Mammary epithelial cell (primary cell): ENCODE data around the gene TEC.

ENCODE experiments used
- CTCF ChIP-seq, 2 donors: IDR thresholded peaks in 1 of 2; conservative IDR thresholded peaks in 1 of 2; 2 replicates each; pipeline ENCODE4 v1.5.1; 2011 to 2012; ENCODE audit warnings: inconsistent platforms in 2 of 2, low read length in 2 of 2, mild to moderate bottlenecking in 2 of 2, control low read depth in 1 of 2, low read depth in 1 of 2; ENCODE audit not compliant: insufficient read depth in 1 of 2; ENCODE audit errors: extremely low read depth in 1 of 2
- EZH2 ChIP-seq: IDR thresholded peaks from 2 replicates; pipeline ENCODE4 v1.6.1; 2012; ENCODE audit warnings: low read length, inconsistent platforms, borderline replicate concordance

- TF ChIP-seq CTCF (conservative IDR thresholded peaks at IDR 0.05 in 1 of 2, IDR thresholded peaks at IDR 0.05 in 1 of 2; ENCODE audit: extremely low read depth in 1 of 2, insufficient read depth in 1 of 2, low read depth in 1 of 2, low read length in 2 of 2) (no peak), EZH2 (no peak)
Observed at GRCh38 chr4:48226199-48226598, 43.4 kb downstream of the TEC start.
